K562 (cell line): ENCODE results near the gene CPLX1.

Experiments
- ATF1 ChIP-seq, 2 experiments: fragments of 450-650 bp in 1 of 2; IDR thresholded peaks; 2 replicates each; pipeline ENCODE4 v1.6.1; 2016; ENCODE audit warnings: missing compliant biosample characterization in 1 of 2, missing genetic modification characterization in 1 of 2
- KHSRP ChIP-seq: fragments of 450-650 bp; IDR thresholded peaks from 2 replicates; pipeline ENCODE4 v1.6.1; 2017

GRCh38 chr4:832108-832507, 6.2 kb upstream of the CPLX1 start:
- TF ChIP-seq KHSRP (no peak), ATF1 (CRISPR knock-in tag; IDR thresholded peaks at IDR 0.05) (no peak), ATF1 (tag; IDR thresholded peaks at IDR 0.05) (no peak)
